Spleen (tissue), 11 donors: Measurements from ENCODE around the gene CHP2. TPM values are rescaled to one million over a fixed set of nuclear protein-coding genes. Genes with fewer than 3 reads are reported as not detected.
"Not testable (repeated sequence)": the region's sequence is repeated elsewhere in the genome, so short reads cannot be mapped to it uniquely, and the experiment has no call there.

Experiments used
- DNase-seq: peaks from one replicate; pipeline ENCODE4 v3.0.0-alpha.2; 2020
- H3K27ac ChIP-seq, 8 donors: fragments of 200-600 bp; sonication (generic) in 7 of 8; 1 replicate in 4 of 8; 2 replicates in 4 of 8; pipeline versions ENCODE4 v1.5.0 to v1.8.0; 2016 to 2021; ENCODE audit warnings: inconsistent platforms in 4 of 8, mild to moderate bottlenecking in 4 of 8, moderate library complexity in 1 of 8
- H3K27me3 ChIP-seq, 7 donors: fragments of 200-600 bp; sonication (generic) in 6 of 7; replicated peaks in 1 of 7; 1 replicate in 4 of 7; 2 replicates in 3 of 7; pipeline versions ENCODE4 v1.5.0 to v1.8.0; 2016 to 2021; ENCODE audit warnings: inconsistent platforms in 3 of 7, mild to moderate bottlenecking in 1 of 7
- H3K36me3 ChIP-seq, 6 donors: fragments of 200-600 bp; sonication (generic) in 5 of 6; 1 replicate in 4 of 6; 2 replicates in 2 of 6; pipeline versions ENCODE4 v1.5.0 to v1.8.0; 2016 to 2021; ENCODE audit warnings: inconsistent platforms in 2 of 6
- H3K4me1 ChIP-seq, 6 donors: fragments of 200-600 bp; sonication (generic) in 5 of 6; 1 replicate in 3 of 6; 2 replicates in 3 of 6; pipeline versions ENCODE4 v1.5.0 to v1.8.0; 2016 to 2021; ENCODE audit warnings: inconsistent platforms in 3 of 6
- H3K4me3 ChIP-seq, 8 donors: fragments of 200-600 bp; sonication (generic) in 7 of 8; 1 replicate in 4 of 8; 2 replicates in 4 of 8; pipeline versions ENCODE4 v1.5.0 to v1.8.0; 2016 to 2021; ENCODE audit warnings: inconsistent platforms in 4 of 8, mild to moderate bottlenecking in 4 of 8, moderate library complexity in 2 of 8
- H3K9me3 ChIP-seq, 8 donors: fragments of 200-600 bp; sonication (generic) in 7 of 8; 1 replicate in 4 of 8; 2 replicates in 4 of 8; pipeline versions ENCODE4 v1.5.0 to v1.8.0; 2016 to 2021; ENCODE audit warnings: inconsistent platforms in 4 of 8
- CTCF ChIP-seq, 11 experiments: fragments of 200-600 bp in 7 of 11; fragments of 450-650 bp in 4 of 11; sonication (generic) in 4 of 11; IDR thresholded peaks in 8 of 11; conservative IDR thresholded peaks in 3 of 11; 1 replicate in 7 of 11; 2 replicates in 4 of 11; pipeline versions ENCODE4 v1.4.0 to v1.8.0; 2016 to 2021; ENCODE audit warnings: antibody characterized with exemption in 11 of 11, inconsistent platforms in 4 of 11, mild to moderate bottlenecking in 1 of 11
- POLR2A ChIP-seq, 3 donors: fragments of 450-650 bp; IDR thresholded peaks; one replicate each; pipeline ENCODE4 v1.5.1; 2017; ENCODE audit warnings: antibody characterized with exemption in 3 of 3, mild to moderate bottlenecking in 1 of 3
- POLR2AphosphoS5 ChIP-seq, 3 donors: sonication (generic); formaldehyde crosslinking; IDR thresholded peaks; one replicate each; pipeline ENCODE4 v1.5.1; 2017; ENCODE audit warnings: antibody characterized with exemption in 3 of 3
- WGBS, 5 donors: extraction: QIAGEN DNeasy Blood & Tissue Kit in 3 of 5; methylation state at CpG; one replicate each; pipeline versions ENCODE4 v1.1.5 to v1.1.7; 2013 to 2018; 5-methylcytosine and 5-hydroxymethylcytosine counted together
- intact Hi-C: fragments of 100-400 bp; cut with DNase I; formaldehyde crosslinking; loops from one replicate; pipeline ENCODE4 v1.15.0; 2023; ENCODE audit warnings: low total_unique reads
- polyA plus RNA-seq, 3 donors: library from polyadenylated mRNA; stranded (reverse); fragments of 200-250 nt; gene quantifications; one replicate each; pipeline ENCODE4 v1.2.1, GENCODE V29; 2013
- total RNA-seq, 7 donors: library from RNA; depleted of rRNA in 3 of 7; stranded (reverse); fragments of >200 nt in 3 of 7; fragmentation: NEBNext Ultra II Directional in 4 of 7; extraction: Animal tissue kit (Norgen Biotek cat#: 25700) in 4 of 7; gene quantifications; one replicate each; pipeline versions ENCODE4 v1.1.0 to v1.2.1, GENCODE V29; 2016 to 2021
- donor health status: healthy with polysubstance abuse.
- donor health status: DM: no; HTN: no; CAD: no; lungs with moderate emphysema.
- donor health status: DM: no; HTN: no; CAD: no.
- donor health status: Bipolar disorder and iron deficiency.
- donor health status: healthy.
- donor health status: DM: no; HTN: no; CAD: no.
- donor health status: DM: yes; HTN: yes; CAD: no.

The CHP2 gene
- total and polyA plus RNA-seq, 10 donors, result 0.06 TPM; not detected in 9

- WGBS, 5 donors, result 87 to 92% (median 90%) methylated on average over 19 of the region's 19 CpGs
Observed at GRCh38 chr16:23734176-23734893, 20.5 kb upstream of the CHP2 start.

GRCh38 chr16:23737423-23738028, 17.3 kb upstream of the CHP2 start:
- not testable (repeated sequence) for DNase-seq
- intact Hi-C loops, result loop anchor here (10.0 kb wide), 1 partner anchor 517 kb away; the partner anchor contains the start of gene CACNG3

More at GRCh38 chr16:23734176-23734893, 20.5 kb upstream of the CHP2 start:
- intact Hi-C loops, result loop anchor here (10.0 kb wide), 1 partner anchor 520 kb away; the partner anchor contains the start of gene CACNG3
- DNase-seq, result no peak
- no peaks in the 10 kb centered on the region for H3K4me1 ChIP-seq
- no peaks in the 10 kb centered on the region for H3K36me3 ChIP-seq
- no peak overlapping the region for H3K4me3 ChIP-seq
- no peaks in the 10 kb centered on the region for H3K9me3 ChIP-seq
- no peak overlapping the region for H3K27ac ChIP-seq
- TF ChIP-seq POLR2A (IDR thresholded peaks at IDR 0.05) (no peak), CTCF (IDR thresholded peaks at IDR 0.05 in 8 of 11, conservative IDR thresholded peaks at IDR 0.05 in 3 of 11) (no peak), POLR2AphosphoS5 (IDR thresholded peaks at IDR 0.05) (no peak)
- peaks cover 0 to 13% (median 0%) of the 10 kb centered on the region in 7 donors for H3K27me3 ChIP-seq

GRCh38 chr16:23739516-23739915, 15.3 kb upstream of the CHP2 start:
- DNase-seq, result no peak
- peaks cover 0 to 27% (median 0%) of the 10 kb centered on the region in 7 donors for H3K27me3 ChIP-seq
- TF ChIP-seq POLR2A (IDR thresholded peaks at IDR 0.05) (no peak), CTCF (IDR thresholded peaks at IDR 0.05 in 8 of 11, conservative IDR thresholded peaks at IDR 0.05 in 3 of 11) (no peak), POLR2AphosphoS5 (IDR thresholded peaks at IDR 0.05) (no peak)
- H3K4me1 ChIP-seq, result no peaks in the 10 kb centered on the region
- H3K27ac ChIP-seq, result no peak overlapping the region
- no peaks in the 10 kb centered on the region for H3K36me3 ChIP-seq
- H3K4me3 ChIP-seq, result no peak overlapping the region
- H3K9me3 ChIP-seq, result no peaks in the 10 kb centered on the region
- intact Hi-C loops, result loop anchor here (10.0 kb wide), 1 partner anchor 515 kb away; the partner anchor contains the start of gene CACNG3
- 60 to 91% (median 65%) methylated on average over 1 of the region's 1 CpG for WGBS, 5 donors

More at GRCh38 chr16:23737423-23738028, 17.3 kb upstream of the CHP2 start:
- H3K9me3 ChIP-seq, H3K36me3 ChIP-seq, H3K27me3 ChIP-seq, H3K4me3 ChIP-seq, H3K27ac ChIP-seq, H3K4me1 ChIP-seq: not testable (repeated sequence)
- WGBS, 5 donors, result 89 to 95% (median 93%) methylated on average over 1 of the region's 1 CpG

- peaks cover 0 to 8% (median 0%) of the 10 kb centered on the region in 8 donors for H3K9me3 ChIP-seq
- 65 to 71% (median 67%) methylated on average over 2 of the region's 2 CpGs for WGBS, 5 donors
- TF ChIP-seq CTCF (IDR thresholded peaks at IDR 0.05 in 8 of 11, conservative IDR thresholded peaks at IDR 0.05 in 3 of 11) (no peak), POLR2AphosphoS5 (IDR thresholded peaks at IDR 0.05) (no peak), POLR2A (IDR thresholded peaks at IDR 0.05) (no peak)
- H3K4me3 ChIP-seq, result no peak overlapping the region
- H3K27ac ChIP-seq, result no peak overlapping the region
- DNase-seq, result no peak
- H3K4me1 ChIP-seq, result no peaks in the 10 kb centered on the region
- intact Hi-C loops, result no loop called here
- H3K36me3 ChIP-seq, result no peaks in the 10 kb centered on the region
- H3K27me3 ChIP-seq, result peaks cover 0 to 35% (median 0%) of the 10 kb centered on the region in 7 donors
Observed at GRCh38 chr16:23741675-23742303, 13.0 kb upstream of the CHP2 start.
